CD4-positive, alpha-beta T cell (primary cell): Measurements from ENCODE around the gene PRTG. TPM values are rescaled to one million over a fixed set of nuclear protein-coding genes. Genes with fewer than 3 reads are reported as not detected.

Source experiments
- ATAC-seq: fragments of 200-7000 bp; cut with Tn5 transposase; one replicate; pipeline ENCODE4 v1.10.0; 2022; ENCODE audit warnings: mild to moderate bottlenecking; ENCODE audit not compliant: poor library complexity
- CTCF ChIA-PET: fragments of 350-600 bp; sonication (Branson Sonifier 250); formaldehyde crosslinking; loops from one replicate; lab custom pipeline; 2021; ENCODE audit warnings: antibody characterized with exemption, inconsistent platforms; lab: Charles Lee
- POLR2A ChIA-PET: fragments of 350-600 bp; sonication (Branson Sonifier 250); formaldehyde crosslinking; loops from one replicate; lab custom pipeline; 2021; ENCODE audit warnings: antibody characterized with exemption, inconsistent platforms; lab: Charles Lee
- DNase-seq, 14 experiments: peaks; one replicate each; pipeline ENCODE4 v3.0.0-alpha.2; 2013 to 2020; ENCODE audit warnings: mixed read lengths in 2 of 14
- H3K27ac ChIP-seq, 2 donors: one replicate each; pipeline versions ENCODE4 v1.5.1 to v1.7.0; 2013; ENCODE audit warnings: low read length in 2 of 2, low read depth in 1 of 2, mild to moderate bottlenecking in 1 of 2
- H3K27me3 ChIP-seq, 2 experiments: 1 replicate in 1 of 2; 2 replicates in 1 of 2; pipeline versions ENCODE4 v1.6.1 to v1.7.0; 2013; ENCODE audit warnings: low read length in 2 of 2, control low read depth in 1 of 2, mild to moderate bottlenecking in 1 of 2, moderate library complexity in 1 of 2; ENCODE audit not compliant: insufficient read depth in 2 of 2, control insufficient read depth in 1 of 2
- H3K36me3 ChIP-seq: one replicate; pipeline ENCODE4 v1.6.1; 2013; ENCODE audit warnings: low read length, control low read depth; ENCODE audit not compliant: insufficient read depth
- H3K4me1 ChIP-seq: one replicate; pipeline ENCODE4 v1.6.1; 2013; ENCODE audit warnings: low read length, control low read depth; ENCODE audit not compliant: insufficient read depth
- H3K4me3 ChIP-seq: one replicate; pipeline ENCODE4 v1.5.1; 2013; ENCODE audit warnings: mild to moderate bottlenecking, low read length, moderate library complexity
- H3K9me3 ChIP-seq, 2 experiments: 1 replicate in 1 of 2; 2 replicates in 1 of 2; pipeline versions ENCODE4 v1.6.1 to v1.7.0; 2013; ENCODE audit warnings: low read length in 2 of 2, mild to moderate bottlenecking in 2 of 2, control low read depth in 1 of 2, moderate library complexity in 1 of 2; ENCODE audit not compliant: control insufficient read depth in 1 of 2, insufficient read depth in 1 of 2
- H3K27ac Mint-ChIP-seq: one replicate; pipeline ENCODE4 v1.8.0; 2020; ENCODE audit warnings: mixed read lengths
- H3K27me3 Mint-ChIP-seq: one replicate; pipeline ENCODE4 v1.8.0; 2021; ENCODE audit warnings: mixed read lengths
- H3K36me3 Mint-ChIP-seq: one replicate; pipeline ENCODE4 v1.8.0; 2021; ENCODE audit warnings: low read depth, mixed read lengths
- H3K4me1 Mint-ChIP-seq: one replicate; pipeline ENCODE4 v1.8.0; 2021; ENCODE audit warnings: low read depth, mixed read lengths
- H3K4me3 Mint-ChIP-seq: one replicate; pipeline ENCODE4 v1.8.0; 2020; ENCODE audit warnings: mild to moderate bottlenecking, mixed read lengths
- H3K9me3 Mint-ChIP-seq: one replicate; pipeline ENCODE4 v1.8.0; 2020; ENCODE audit warnings: mixed read lengths
- intact Hi-C, 2 experiments: fragments of 100-400 bp; cut with DNase I in 1 of 2; cut with micrococcal nuclease in 1 of 2; formaldehyde crosslinking; loops; one replicate each; pipeline versions ENCODE4 v1.15.1 to v1.9.0; 2023 to 2025; cut with DNase I, micrococcal nuclease
- total RNA-seq, 174 experiments: library from RNA in 2 of 174; stranded (reverse) in 2 of 174; gene quantifications; one replicate each; pipeline ENCODE4 v1.2.3 and lab custom pipeline; 2021 to 2026
- TF ChIP-seq, protein P1 (sequence below): fragments of 200-600 bp; IDR thresholded peaks from one replicate; pipeline ENCODE4 v1.8.0; 2022; ENCODE audit warnings: antibody characterized with exemption, mild to moderate bottlenecking

Gene PRTG
- total RNA-seq, 2 experiments from 2014 or later = not detected

DNA sequence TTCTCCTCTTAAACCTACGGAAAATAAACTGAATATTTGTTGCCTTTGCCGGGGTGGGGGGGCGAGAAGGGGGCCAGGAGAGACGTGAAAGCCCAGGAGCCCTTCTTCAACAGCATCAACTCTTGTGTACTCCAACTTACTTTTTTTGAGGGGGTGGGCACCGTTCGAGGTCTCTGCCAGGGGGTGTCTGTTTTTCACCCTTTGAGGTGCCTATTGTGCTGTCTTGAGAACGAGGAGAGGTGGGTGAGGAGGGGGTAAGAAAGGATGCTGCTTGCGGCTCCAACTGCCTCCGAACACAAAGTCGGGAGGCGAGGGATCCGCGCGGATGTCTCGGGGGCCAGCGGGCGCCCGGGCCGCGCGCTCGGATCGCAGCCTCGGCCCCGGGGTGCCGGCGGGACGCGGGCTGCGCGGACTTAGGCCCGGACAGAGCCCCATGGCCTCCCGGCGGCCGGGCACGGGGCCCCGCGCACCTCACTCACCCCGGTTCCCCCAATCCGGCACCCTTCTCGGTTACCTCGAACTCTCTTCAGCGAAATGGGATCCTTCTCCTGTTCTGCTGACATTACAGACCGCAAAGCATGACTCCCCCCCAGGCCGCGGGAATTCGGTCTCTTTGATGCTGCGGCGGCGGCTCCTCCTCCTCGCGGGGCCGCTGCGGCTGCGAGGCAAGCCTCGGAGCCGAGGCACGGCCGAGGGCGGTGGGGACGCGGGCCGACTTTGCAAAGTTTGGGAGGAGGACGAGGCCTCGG is 155.5 kb downstream of the PRTG start:
- peaks cover 51% of the 10 kb centered on the region for H3K27me3 Mint-ChIP-seq
- peak overlapping the region; percentile 15 for H3K4me3 Mint-ChIP-seq
- H3K36me3 Mint-ChIP-seq = no peaks in the 10 kb centered on the region
- peak overlapping the region; percentile 31 for H3K4me3 ChIP-seq
- ChIA-PET CTCF (interaction anchor here (0.6 kb wide), 1 partner anchor 76 kb away, joined by 4 read pairs; no protein-coding TSS in a partner anchor), POLR2A (no interaction called here)
- peak in 4 of 14 experiments; percentile 4 to 29 (median 16) for DNase-seq
- H3K27ac Mint-ChIP-seq = no peak overlapping the region
- H3K4me1 ChIP-seq = peaks cover 10% of the 10 kb centered on the region
- no peaks in the 10 kb centered on the region for H3K36me3 ChIP-seq
- H3K27me3 ChIP-seq = peaks cover 31 to 65% of the 10 kb centered on the region in 2 experiments
- TF ChIP-seq, protein P1, sequence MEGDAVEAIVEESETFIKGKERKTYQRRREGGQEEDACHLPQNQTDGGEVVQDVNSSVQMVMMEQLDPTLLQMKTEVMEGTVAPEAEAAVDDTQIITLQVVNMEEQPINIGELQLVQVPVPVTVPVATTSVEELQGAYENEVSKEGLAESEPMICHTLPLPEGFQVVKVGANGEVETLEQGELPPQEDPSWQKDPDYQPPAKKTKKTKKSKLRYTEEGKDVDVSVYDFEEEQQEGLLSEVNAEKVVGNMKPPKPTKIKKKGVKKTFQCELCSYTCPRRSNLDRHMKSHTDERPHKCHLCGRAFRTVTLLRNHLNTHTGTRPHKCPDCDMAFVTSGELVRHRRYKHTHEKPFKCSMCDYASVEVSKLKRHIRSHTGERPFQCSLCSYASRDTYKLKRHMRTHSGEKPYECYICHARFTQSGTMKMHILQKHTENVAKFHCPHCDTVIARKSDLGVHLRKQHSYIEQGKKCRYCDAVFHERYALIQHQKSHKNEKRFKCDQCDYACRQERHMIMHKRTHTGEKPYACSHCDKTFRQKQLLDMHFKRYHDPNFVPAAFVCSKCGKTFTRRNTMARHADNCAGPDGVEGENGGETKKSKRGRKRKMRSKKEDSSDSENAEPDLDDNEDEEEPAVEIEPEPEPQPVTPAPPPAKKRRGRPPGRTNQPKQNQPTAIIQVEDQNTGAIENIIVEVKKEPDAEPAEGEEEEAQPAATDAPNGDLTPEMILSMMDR = no peak
- ATAC-seq = peak; percentile 32
- intact Hi-C loops = no loop called here
- H3K9me3 Mint-ChIP-seq = no peaks in the 10 kb centered on the region
- peaks cover 0 to 5% of the 10 kb centered on the region in 2 experiments for H3K9me3 ChIP-seq
- H3K4me1 Mint-ChIP-seq = no peaks in the 10 kb centered on the region
- no peak overlapping the region for H3K27ac ChIP-seq

GRCh38 chr15:55586808-55587207 is 156.1 kb downstream of the PRTG start:
- Mint-ChIP-seq H3K27me3 (peaks cover 52% of the 10 kb centered on the region), H3K4me1 (no peaks in the 10 kb centered on the region), H3K36me3 (no peaks in the 10 kb centered on the region), H3K27ac (no peak overlapping the region), H3K4me3 (no peak overlapping the region), H3K9me3 (no peaks in the 10 kb centered on the region)
- POLR2A ChIA-PET = no interaction called here
- ATAC-seq = no peak
- no peak overlapping the region for H3K4me3 ChIP-seq
- peaks cover 0 to 5% of the 10 kb centered on the region in 2 experiments for H3K9me3 ChIP-seq
- CTCF ChIA-PET = interaction anchor here (0.6 kb wide), 1 partner anchor 75 kb away, joined by 4 read pairs; no protein-coding TSS in a partner anchor
- no peak overlapping the region for H3K27ac ChIP-seq
- H3K4me1 ChIP-seq = peaks cover 10% of the 10 kb centered on the region
- no peak for DNase-seq
- intact Hi-C loops = no loop called here
- no peaks in the 10 kb centered on the region for H3K36me3 ChIP-seq
- TF ChIP-seq, protein P1 = no peak
- peaks cover 29 to 65% of the 10 kb centered on the region in 2 experiments for H3K27me3 ChIP-seq

DNA sequence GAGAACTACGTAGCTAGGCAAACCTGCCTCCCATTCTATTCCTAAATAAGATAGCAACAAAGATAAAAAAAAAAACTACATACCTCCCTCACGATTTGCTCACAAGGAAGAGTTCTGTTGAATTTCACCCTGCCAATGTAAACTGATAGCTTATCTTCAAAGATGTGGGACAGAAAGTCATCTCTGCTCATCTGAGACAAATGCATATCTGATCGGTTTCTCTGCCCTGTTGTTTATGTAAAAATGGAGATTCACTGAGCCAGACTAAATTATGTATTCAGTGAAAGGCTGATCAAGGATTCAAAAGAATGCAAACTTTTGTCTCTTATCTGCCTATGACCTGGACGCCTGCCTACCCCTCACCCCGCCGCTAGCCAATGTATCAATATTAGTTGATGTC is 166.0 kb downstream of the PRTG start:
- H3K4me3 Mint-ChIP-seq = no peak overlapping the region
- Histone ChIP-seq H3K4me1 (no peaks in the 10 kb centered on the region), H3K9me3 (no peaks in the 10 kb centered on the region), H3K36me3 (no peaks in the 10 kb centered on the region), H3K27me3 (peaks cover 3 to 17% of the 10 kb centered on the region in 2 experiments), H3K27ac (no peak overlapping the region), H3K4me3 (no peak overlapping the region)
- TF ChIP-seq, protein P1 = no peak
- H3K27me3 Mint-ChIP-seq = peaks cover 54% of the 10 kb centered on the region
- H3K27ac Mint-ChIP-seq = no peak overlapping the region
- DNase-seq = no peak
- no peak for ATAC-seq
- no peaks in the 10 kb centered on the region for H3K9me3 Mint-ChIP-seq
- ChIA-PET POLR2A (no interaction called here), CTCF (no interaction called here)
- intact Hi-C loops = no loop called here
- H3K36me3 Mint-ChIP-seq = no peaks in the 10 kb centered on the region
- H3K4me1 Mint-ChIP-seq = no peaks in the 10 kb centered on the region
